Uterus (tissue), 2 donors: ENCODE data around the gene CCDC102B.

ENCODE experiments used
- CTCF ChIP-seq, 4 experiments: fragments of 200-600 bp in 2 of 4; fragments of 450-650 bp in 2 of 4; sonication (generic) in 2 of 4; IDR thresholded peaks; one replicate each; pipeline ENCODE4 v1.5.1; 2016 to 2019; ENCODE audit warnings: antibody characterized with exemption in 4 of 4, mild to moderate bottlenecking in 2 of 4, moderate library complexity in 1 of 4
- POLR2A ChIP-seq, 2 donors: fragments of 450-650 bp; IDR thresholded peaks; one replicate each; pipeline ENCODE4 v1.6.1; 2016; ENCODE audit warnings: antibody characterized with exemption in 2 of 2, mild to moderate bottlenecking in 1 of 2, moderate library complexity in 1 of 2

GRCh38 chr18:68983126-68983525 is 185.2 kb downstream of the CCDC102B start:
- no peak for TF ChIP-seq CTCF (IDR thresholded peaks at IDR 0.05)
- TF ChIP-seq POLR2A (IDR thresholded peaks at IDR 0.05), result no peak
